Measurements from ENCODE around the gene FSTL4.
"Not testable (repeated sequence)": the region's sequence is repeated elsewhere in the genome, so short reads cannot be mapped to it uniquely, and the experiment has no call there.

Gene FSTL4

GRCh38 chr5:133546500-133546899 lies 65.8 kb downstream of the FSTL4 start:
- DNase-seq, result no peak

GRCh38 chr5:133544346-133544745 lies 68.0 kb downstream of the FSTL4 start:
- no peak for DNase-seq

GRCh38 chr5:133539818-133540217 lies 72.5 kb downstream of the FSTL4 start:
- no peak for DNase-seq

GRCh38 chr5:133538718-133539117 lies 73.6 kb downstream of the FSTL4 start:
- DNase-seq, result no peak

GRCh38 chr5:133535241-133535929 lies 77.0 kb downstream of the FSTL4 start:
- DNase-seq, result not testable (repeated sequence)

GRCh38 chr5:133534566-133534965 lies 77.8 kb downstream of the FSTL4 start:
- DNase-seq, result no peak

GRCh38 chr5:133533541-133533940 lies 78.8 kb downstream of the FSTL4 start:
- no peak for DNase-seq

GRCh38 chr5:133531594-133531993 lies 80.7 kb downstream of the FSTL4 start:
- no peak for DNase-seq

- DNase-seq, result no peak
Observed at GRCh38 chr5:133531178-133531577, 81.2 kb downstream of the FSTL4 start.

- no peak for DNase-seq
Observed at GRCh38 chr5:133530270-133530669, 82.1 kb downstream of the FSTL4 start.

- DNase-seq, result no peak
Observed at GRCh38 chr5:133528841-133529240, 83.5 kb downstream of the FSTL4 start.

GRCh38 chr5:133527311-133527710 lies 85.0 kb downstream of the FSTL4 start:
- DNase-seq, result no peak

GRCh38 chr5:133526368-133526767 lies 86.0 kb downstream of the FSTL4 start:
- no peak for DNase-seq

- no peak for DNase-seq
Observed at GRCh38 chr5:133525126-133525525, 87.2 kb downstream of the FSTL4 start.

GRCh38 chr5:133524666-133525065 lies 87.7 kb downstream of the FSTL4 start:
- no peak for DNase-seq

- no peak for DNase-seq
Observed at GRCh38 chr5:133523961-133524586, 88.3 kb downstream of the FSTL4 start.

GRCh38 chr5:133523013-133523658 lies 89.2 kb downstream of the FSTL4 start:
- DNase-seq, result no peak

- DNase-seq, result no peak
Observed at GRCh38 chr5:133521801-133522200, 90.5 kb downstream of the FSTL4 start.

GRCh38 chr5:133520991-133521706 lies 91.2 kb downstream of the FSTL4 start:
- DNase-seq, result no peak

- no peak for DNase-seq
Observed at GRCh38 chr5:133520062-133520461, 92.3 kb downstream of the FSTL4 start.

- no peak for DNase-seq
Observed at GRCh38 chr5:133519191-133519590, 93.2 kb downstream of the FSTL4 start.

GRCh38 chr5:133514456-133514855 lies 97.9 kb downstream of the FSTL4 start:
- DNase-seq, result no peak

- no peak for DNase-seq
Observed at GRCh38 chr5:133512896-133513295, 99.4 kb downstream of the FSTL4 start.
